Motor neuron (in vitro differentiated cells): ENCODE measurements around the gene CPNE4. TPM values are rescaled to one million over a fixed set of nuclear protein-coding genes. Genes with fewer than 3 reads are reported as not detected.

ENCODE experiments used
- ATAC-seq, 8 experiments: fragments of 200-7000 bp; cut with Tn5 transposase; replicated peaks in 6 of 8; 2 replicates each; pipeline ENCODE4 v1.8.0; 2021; ENCODE audit warnings: mild to moderate bottlenecking in 8 of 8, moderate library complexity in 8 of 8
- H3K27ac ChIP-seq, 2 donors: fragments of 250-450 bp; sonication (Bioruptor Pico); 2 replicates each; pipeline ENCODE4 v1.9.0; 2021; ENCODE audit warnings: antibody characterized with exemption in 2 of 2, mild to moderate bottlenecking in 2 of 2, moderate library complexity in 1 of 2
- H3K4me1 ChIP-seq, 2 donors: fragments of 250-450 bp; sonication (Bioruptor Pico); replicated peaks in 1 of 2; 2 replicates each; pipeline ENCODE4 v1.6.1; 2021; ENCODE audit warnings: antibody characterized with exemption in 2 of 2, mild to moderate bottlenecking in 2 of 2, moderate library complexity in 1 of 2
- H3K4me3 ChIP-seq, 5 donors: fragments of 250-450 bp; sonication (Bioruptor Pico); 2 replicates each; pipeline ENCODE4 v1.9.0; 2021; ENCODE audit warnings: antibody characterized with exemption in 5 of 5, mild to moderate bottlenecking in 5 of 5, moderate library complexity in 4 of 5
- WGBS, 10 experiments: fragments of 450-650 bp; shearing (Covaris generic); methylation state at CpG; one replicate each; pipeline ENCODE4 v1.0.0; 2022; 5-methylcytosine and 5-hydroxymethylcytosine counted together
- in situ Hi-C, 9 experiments: fragments of 400-800 bp; cut with MboI; loops; one replicate each; pipeline ENCODE4 v1.15.0; 2021; ENCODE audit warnings: low sequenced_read_pairs in 9 of 9, low pct_unique_long_range_greater_than_20kb in 2 of 9; ENCODE audit not compliant: unreplicated experiment in 9 of 9
- total RNA-seq, 8 experiments: library from RNA; unstranded; fragments of 300-600 nt; gene quantifications; 2 replicates each; pipeline versions ENCODE4 v1.2.3 to v1.2.4, GENCODE V29; 2022

CPNE4 gene
- total RNA-seq, 8 experiments from 2014 or later = 0.35 to 4.8 (median 1.5) TPM

GRCh38 chr3:131735544-131735943 is 299.3 kb downstream of the CPNE4 start:
- Histone ChIP-seq H3K4me3 (no peak overlapping the region), H3K27ac (no peak overlapping the region), H3K4me1 (no peaks in the 10 kb centered on the region)
- in situ Hi-C loops = no loop called here
- no peak for ATAC-seq

- in situ Hi-C loops = no loop called here
- H3K4me3 ChIP-seq = no peak overlapping the region
- H3K4me1 ChIP-seq = no peaks in the 10 kb centered on the region
- no peak for ATAC-seq
- no peak overlapping the region for H3K27ac ChIP-seq
Observed at GRCh38 chr3:131735116-131735515, 299.7 kb downstream of the CPNE4 start.

DNA sequence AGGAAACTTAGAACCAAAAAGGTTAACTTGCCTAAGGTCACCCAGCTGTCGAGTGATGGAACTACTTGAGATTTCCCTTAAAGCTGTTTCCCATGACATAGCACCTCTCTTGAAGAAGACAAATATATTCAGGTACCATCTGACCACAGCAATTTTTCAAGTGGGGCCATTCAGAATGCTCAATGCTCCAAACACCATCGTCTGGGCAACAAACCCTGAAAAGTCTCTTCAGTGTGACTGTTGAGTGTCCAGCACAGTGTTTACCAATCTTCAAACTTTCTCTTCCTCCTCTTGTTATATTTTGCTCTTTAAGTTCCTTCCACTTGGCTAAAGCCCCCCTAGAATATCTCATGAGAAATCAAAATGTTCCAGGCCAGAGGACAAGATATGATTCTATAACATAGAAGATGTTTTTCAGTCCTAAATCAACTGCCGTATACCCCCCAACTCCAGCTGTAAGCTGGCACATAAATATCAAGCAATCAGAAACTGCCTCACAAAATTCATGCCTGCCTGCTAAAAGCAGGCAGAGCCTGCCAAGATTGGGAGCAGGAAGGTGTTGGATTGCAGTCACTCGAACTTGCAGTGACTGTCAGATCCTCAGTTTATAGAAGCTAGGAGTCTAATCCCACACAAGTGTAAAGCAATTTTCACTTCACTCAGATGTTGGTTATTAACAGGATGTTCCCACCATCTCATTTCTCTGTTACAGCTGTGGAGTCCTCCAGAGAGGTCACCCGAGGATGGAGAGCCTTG is 301.6 kb downstream of the CPNE4 start:
- peak in 1 of 8 experiments; percentile 59 for ATAC-seq

DNA sequence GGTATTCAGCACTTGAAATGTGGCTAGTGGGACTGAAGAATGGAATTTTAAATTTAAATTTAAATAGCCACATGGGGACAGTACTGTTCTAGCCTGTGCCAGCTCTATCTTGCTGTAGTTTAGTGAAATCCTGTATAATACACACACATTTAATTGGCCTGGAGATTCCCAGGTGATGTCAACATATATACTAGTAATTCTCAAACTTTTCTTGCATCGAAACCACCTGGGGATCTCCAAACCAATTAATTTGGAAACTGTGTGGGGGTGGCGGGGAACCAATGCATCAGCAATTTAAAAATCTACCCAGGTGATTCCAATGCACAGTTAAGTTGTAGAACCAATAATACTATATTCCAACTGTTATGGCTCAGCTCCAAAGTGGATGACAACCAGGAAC is 303.1 kb downstream of the CPNE4 start:
- no peak for ATAC-seq
- 80 to 100% (median 100%) methylated on average over 1 to 2 of the region's 2 CpGs; no CpG with 5 or more reads in 5 of the 10 experiments for WGBS, 10 experiments
- H3K27ac ChIP-seq = no peak overlapping the region
- in situ Hi-C loops = no loop called here
- peaks cover 0 to 3% of the 10 kb centered on the region in 2 donors for H3K4me1 ChIP-seq
- H3K4me3 ChIP-seq = no peak overlapping the region

More for the DNA sequence above, 301.6 kb downstream of the CPNE4 start:
- in situ Hi-C loops = no loop called here
- Histone ChIP-seq H3K4me1 (peaks cover 0 to 3% of the 10 kb centered on the region in 2 donors), H3K27ac (no peak overlapping the region), H3K4me3 (no peak overlapping the region)
- WGBS, 10 experiments = 24 to 100% (median 56%) methylated on average over 1 to 5 of the region's 5 CpGs; no CpG with 5 or more reads in 2 of the 10 experiments

- H3K4me1 ChIP-seq = peaks cover 0 to 3% of the 10 kb centered on the region in 2 donors
- WGBS, 10 experiments = 0 to 100% (median 60%) methylated on average over 1 of the region's 1 CpG; no CpG with 5 or more reads in 3 of the 10 experiments
- no peak overlapping the region for H3K4me3 ChIP-seq
- no peak for ATAC-seq
- H3K27ac ChIP-seq = no peak overlapping the region
- in situ Hi-C loops = no loop called here
Observed at GRCh38 chr3:131730581-131730980, 304.2 kb downstream of the CPNE4 start.

- no peak overlapping the region for H3K27ac ChIP-seq
- no peak overlapping the region for H3K4me3 ChIP-seq
- WGBS, 10 experiments = 40 to 100% (median 60%) methylated on average over 1 of the region's 1 CpG; no CpG with 5 or more reads in 5 of the 10 experiments
- in situ Hi-C loops = no loop called here
- no peak for ATAC-seq
- H3K4me1 ChIP-seq = peaks cover 0 to 3% of the 10 kb centered on the region in 2 donors
Observed at GRCh38 chr3:131729643-131730017, 305.2 kb downstream of the CPNE4 start.

DNA sequence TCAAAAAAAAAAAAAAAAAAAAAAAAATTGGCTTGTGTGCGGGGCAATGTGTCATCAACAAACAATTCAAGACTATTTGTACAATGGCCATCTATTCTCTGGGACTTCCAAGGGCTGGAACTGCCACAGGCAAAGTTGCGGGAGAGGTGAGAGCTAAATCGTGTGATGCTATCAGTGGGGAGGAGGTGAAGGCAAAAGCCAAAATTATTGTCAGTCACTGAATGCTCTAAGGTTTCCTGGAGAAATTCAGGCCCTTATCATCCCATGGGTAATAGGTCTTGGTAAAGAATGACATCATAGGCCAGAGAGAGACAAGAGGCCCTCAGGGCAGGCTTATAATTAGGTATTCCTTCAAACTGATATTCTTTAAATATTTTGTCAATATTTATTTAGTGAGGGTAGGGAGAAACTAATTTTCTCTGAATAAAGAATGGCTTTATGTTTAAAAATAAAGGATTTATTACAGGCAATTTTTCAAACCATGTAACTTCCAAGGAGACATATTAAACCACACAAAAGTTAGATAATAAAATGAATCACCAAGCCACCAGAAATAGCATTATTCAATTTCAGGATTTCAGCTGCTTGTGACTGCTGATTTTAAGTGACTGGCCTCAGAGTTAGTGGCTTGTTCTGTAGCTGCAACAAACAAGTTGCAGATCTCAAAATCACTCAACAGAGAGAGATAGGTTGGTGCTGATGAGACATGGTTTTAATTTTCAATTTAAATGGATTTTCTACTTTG is 305.7 kb downstream of the CPNE4 start:
- in situ Hi-C loops = no loop called here
- H3K27ac ChIP-seq = no peak overlapping the region
- peak in 1 of 8 experiments; percentile 70 for ATAC-seq
- peaks cover 0 to 3% of the 10 kb centered on the region in 2 donors for H3K4me1 ChIP-seq
- no peak overlapping the region for H3K4me3 ChIP-seq
- WGBS, 10 experiments = 57 to 100% (median 90%) methylated on average over 1 to 2 of the region's 3 CpGs; no CpG with 5 or more reads in 3 of the 10 experiments

GRCh38 chr3:131725414-131725813 is 309.4 kb downstream of the CPNE4 start:
- no peak overlapping the region for H3K4me3 ChIP-seq
- H3K4me1 ChIP-seq = peaks cover 0 to 3% of the 10 kb centered on the region in 2 donors
- ATAC-seq = no peak
- in situ Hi-C loops = no loop called here
- no peak overlapping the region for H3K27ac ChIP-seq

- Histone ChIP-seq H3K4me3 (no peak overlapping the region), H3K27ac (no peak overlapping the region), H3K4me1 (no peaks in the 10 kb centered on the region)
- in situ Hi-C loops = no loop called here
- 33 to 100% (median 83%) methylated on average over 1 to 5 of the region's 5 CpGs; no CpG with 5 or more reads in 1 of the 10 experiments for WGBS, 10 experiments
- no peak for ATAC-seq
Observed at GRCh38 chr3:131723343-131723742, 311.5 kb downstream of the CPNE4 start.

GRCh38 chr3:131717493-131717892 is 317.3 kb downstream of the CPNE4 start:
- WGBS, 10 experiments = 56 to 82% (median 69%) methylated on average over 1 to 7 of the region's 7 CpGs
- in situ Hi-C loops = no loop called here
- no peak for ATAC-seq
- Histone ChIP-seq H3K27ac (no peak overlapping the region), H3K4me3 (no peak overlapping the region), H3K4me1 (peaks cover 0 to 2% of the 10 kb centered on the region in 2 donors)

DNA sequence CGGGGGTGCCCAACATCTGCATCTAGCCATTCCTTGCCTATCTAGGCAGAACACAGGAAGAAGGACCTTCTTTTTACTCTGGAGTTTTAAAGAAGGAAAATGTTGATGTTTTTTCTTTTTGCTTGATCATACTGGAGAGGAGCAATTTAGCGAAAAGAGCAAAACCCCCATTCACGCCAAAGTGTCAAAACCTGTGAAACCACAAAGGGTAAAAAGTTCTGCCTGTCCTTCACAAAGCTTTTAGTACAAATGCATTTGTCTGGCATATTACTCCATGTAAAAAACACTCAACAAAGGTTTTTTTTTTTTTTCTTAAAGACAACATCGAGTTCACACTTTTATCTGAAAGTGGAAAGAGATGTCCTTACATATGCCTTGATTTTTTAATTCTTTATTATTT is 317.9 kb downstream of the CPNE4 start:
- in situ Hi-C loops = no loop called here
- Histone ChIP-seq H3K4me3 (no peak overlapping the region), H3K4me1 (peaks cover 0 to 2% of the 10 kb centered on the region in 2 donors), H3K27ac (no peak overlapping the region)
- WGBS, 10 experiments = 17 to 96% (median 82%) methylated on average over 1 to 4 of the region's 4 CpGs; no CpG with 5 or more reads in 1 of the 10 experiments
- ATAC-seq = no peak

- H3K4me1 ChIP-seq = peaks cover 0 to 2% of the 10 kb centered on the region in 2 donors
- no peak overlapping the region for H3K27ac ChIP-seq
- in situ Hi-C loops = no loop called here
- no peak for ATAC-seq
- no peak overlapping the region for H3K4me3 ChIP-seq
- WGBS, 10 experiments = 0 to 100% (median 75%) methylated on average over 1 of the region's 1 CpG; no CpG with 5 or more reads in 3 of the 10 experiments
Observed at GRCh38 chr3:131716007-131716406, 318.8 kb downstream of the CPNE4 start.

- in situ Hi-C loops = no loop called here
Observed at GRCh38 chr3:131714585-131715220, 320.1 kb downstream of the CPNE4 start.

More at GRCh38 chr3:131714585-131715220, 320.1 kb downstream of the CPNE4 start:
- Histone ChIP-seq H3K4me3 (no peak overlapping the region), H3K27ac (no peak overlapping the region), H3K4me1 (peaks cover 0 to 2% of the 10 kb centered on the region in 2 donors)
- no peak for ATAC-seq
- 40 to 100% (median 72%) methylated on average over 1 of the region's 1 CpG; no CpG with 5 or more reads in 4 of the 10 experiments for WGBS, 10 experiments
